Astrocyte (in vitro differentiated cells and primary cell): ENCODE data around the gene MAN1A1. TPM values are rescaled to one million over a fixed set of nuclear protein-coding genes. Genes with fewer than 3 reads are reported as not detected.

Source experiments
- DNase-seq: peaks from one replicate; pipeline ENCODE4 v3.0.0-alpha.2; 2010; ENCODE audit warnings: low read depth
- FAIRE-seq: peaks from 2 replicates; lab custom pipeline; 2011; peaks lifted over from hg19 to GRCh38; lab: Jason Lieb, UNC
- H2AFZ ChIP-seq: 2 replicates; pipeline ENCODE4 v1.6.0; 2012; ENCODE audit warnings: low read depth, low read length, inconsistent platforms
- H3K27ac ChIP-seq: 2 replicates; pipeline ENCODE4 v1.5.1; 2011; ENCODE audit warnings: low read depth, low read length, inconsistent platforms
- H3K27me3 ChIP-seq: 2 replicates; pipeline ENCODE4 v1.6.0; 2011; ENCODE audit warnings: low read length, inconsistent platforms; ENCODE audit not compliant: insufficient read depth
- H3K36me3 ChIP-seq: 2 replicates; pipeline ENCODE4 v1.5.1; 2011; ENCODE audit warnings: low read length, inconsistent platforms; ENCODE audit not compliant: insufficient read depth
- H3K4me1 ChIP-seq: 2 replicates; pipeline ENCODE4 v1.5.1; 2011; ENCODE audit warnings: low read length, inconsistent platforms; ENCODE audit not compliant: insufficient read depth
- H3K4me2 ChIP-seq: 2 replicates; pipeline ENCODE4 v1.6.0; 2012; ENCODE audit warnings: low read length, inconsistent platforms
- H3K4me3 ChIP-seq: 2 replicates; pipeline ENCODE4 v1.5.1; 2011; ENCODE audit warnings: low read depth, mild to moderate bottlenecking, low read length, inconsistent platforms; ENCODE audit not compliant: insufficient read depth
- H3K79me2 ChIP-seq: 2 replicates; pipeline ENCODE4 v1.6.0; 2012; ENCODE audit warnings: mild to moderate bottlenecking, low read length, inconsistent platforms; ENCODE audit not compliant: insufficient read depth
- H3K9ac ChIP-seq: 2 replicates; pipeline ENCODE4 v1.6.0; 2012; ENCODE audit warnings: mild to moderate bottlenecking, low read length, inconsistent platforms
- H3K9me3 ChIP-seq: 2 replicates; pipeline ENCODE4 v1.5.1; 2012; ENCODE audit warnings: low read depth, mild to moderate bottlenecking, low read length, inconsistent platforms; ENCODE audit not compliant: insufficient read depth
- H4K20me1 ChIP-seq: 2 replicates; pipeline ENCODE4 v1.6.0; 2012; ENCODE audit warnings: low read length, inconsistent platforms; ENCODE audit not compliant: insufficient read depth
- H3K27ac Mint-ChIP-seq: one replicate; pipeline ENCODE4 v1.8.0; 2021; ENCODE audit warnings: mild to moderate bottlenecking, mixed read lengths; ENCODE audit not compliant: unreplicated experiment
- H3K27me3 Mint-ChIP-seq: one replicate; pipeline ENCODE4 v1.8.0; 2021; ENCODE audit warnings: low read depth, mixed read lengths; ENCODE audit not compliant: unreplicated experiment
- H3K36me3 Mint-ChIP-seq: one replicate; pipeline ENCODE4 v1.8.0; 2021; ENCODE audit warnings: low read depth, mixed read lengths; ENCODE audit not compliant: unreplicated experiment
- H3K4me1 Mint-ChIP-seq: one replicate; pipeline ENCODE4 v1.8.0; 2021; ENCODE audit warnings: low read depth, mixed read lengths; ENCODE audit not compliant: unreplicated experiment
- H3K4me3 Mint-ChIP-seq: one replicate; pipeline ENCODE4 v1.8.0; 2021; ENCODE audit warnings: mild to moderate bottlenecking, moderate library complexity, mixed read lengths; ENCODE audit not compliant: unreplicated experiment
- H3K9me3 Mint-ChIP-seq: one replicate; pipeline ENCODE4 v1.8.0; 2021; ENCODE audit warnings: mild to moderate bottlenecking, mixed read lengths; ENCODE audit not compliant: unreplicated experiment
- EZH2 ChIP-seq: IDR thresholded peaks from 2 replicates; pipeline ENCODE4 v1.6.1; 2012; ENCODE audit warnings: mild to moderate bottlenecking, low read length, inconsistent platforms; ENCODE audit not compliant: insufficient read depth
- total RNA-seq: library from RNA; stranded (reverse); gene quantifications from 2 replicates; pipeline ENCODE4 v1.2.1, GENCODE V29; 2021
- TF ChIP-seq, protein P1 (sequence below): IDR thresholded peaks from 2 replicates; pipeline ENCODE4 v1.5.1; 2011; ENCODE audit warnings: low read depth, mild to moderate bottlenecking, inconsistent platforms, low read length, moderate library complexity; ENCODE audit not compliant: insufficient read depth

The MAN1A1 gene
- total RNA-seq, 1 donor from 2014 or later, result 11.7 TPM

DNA sequence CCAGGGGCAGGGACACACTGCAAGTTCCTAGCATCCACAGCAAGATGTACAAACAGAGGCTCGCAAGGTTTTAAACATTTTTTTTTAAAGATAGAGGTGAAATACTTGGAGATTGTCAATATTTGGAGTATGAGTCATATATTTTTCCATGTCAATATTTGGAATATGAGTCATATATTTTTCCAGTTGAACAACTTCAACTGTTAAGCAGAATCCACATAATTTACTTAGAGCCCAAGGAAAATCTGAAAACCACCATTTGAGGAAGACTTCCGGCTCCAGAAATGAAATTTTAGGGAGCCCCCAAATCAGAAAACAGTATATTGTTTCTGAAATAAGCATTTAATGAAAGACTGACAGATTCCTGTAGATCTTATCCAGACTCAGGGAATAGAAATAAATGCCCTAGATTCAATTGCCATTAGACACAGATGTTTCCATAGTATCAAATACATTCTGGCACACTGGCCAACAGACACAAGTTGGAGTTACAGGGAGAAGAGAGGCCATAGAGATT, 219.5 kb downstream of the MAN1A1 start:
- Histone ChIP-seq H3K4me1 (peaks cover 14% of the 10 kb centered on the region), H3K79me2 (no peaks in the 10 kb centered on the region), H3K9me3 (no peaks in the 10 kb centered on the region), H3K4me3 (no peak overlapping the region), H3K27me3 (no peaks in the 10 kb centered on the region), H3K36me3 (no peaks in the 10 kb centered on the region), H2AFZ (no peak overlapping the region), H3K4me2 (peak overlapping the region; percentile 76), H3K9ac (peak overlapping the region; percentile 63), H4K20me1 (no peaks in the 10 kb centered on the region), H3K27ac (peak overlapping the region; percentile 74)
- TF ChIP-seq, protein P1, sequence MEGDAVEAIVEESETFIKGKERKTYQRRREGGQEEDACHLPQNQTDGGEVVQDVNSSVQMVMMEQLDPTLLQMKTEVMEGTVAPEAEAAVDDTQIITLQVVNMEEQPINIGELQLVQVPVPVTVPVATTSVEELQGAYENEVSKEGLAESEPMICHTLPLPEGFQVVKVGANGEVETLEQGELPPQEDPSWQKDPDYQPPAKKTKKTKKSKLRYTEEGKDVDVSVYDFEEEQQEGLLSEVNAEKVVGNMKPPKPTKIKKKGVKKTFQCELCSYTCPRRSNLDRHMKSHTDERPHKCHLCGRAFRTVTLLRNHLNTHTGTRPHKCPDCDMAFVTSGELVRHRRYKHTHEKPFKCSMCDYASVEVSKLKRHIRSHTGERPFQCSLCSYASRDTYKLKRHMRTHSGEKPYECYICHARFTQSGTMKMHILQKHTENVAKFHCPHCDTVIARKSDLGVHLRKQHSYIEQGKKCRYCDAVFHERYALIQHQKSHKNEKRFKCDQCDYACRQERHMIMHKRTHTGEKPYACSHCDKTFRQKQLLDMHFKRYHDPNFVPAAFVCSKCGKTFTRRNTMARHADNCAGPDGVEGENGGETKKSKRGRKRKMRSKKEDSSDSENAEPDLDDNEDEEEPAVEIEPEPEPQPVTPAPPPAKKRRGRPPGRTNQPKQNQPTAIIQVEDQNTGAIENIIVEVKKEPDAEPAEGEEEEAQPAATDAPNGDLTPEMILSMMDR, result no peak
- no peak for TF ChIP-seq EZH2
- peaks cover 9% of the 10 kb centered on the region for H3K4me1 Mint-ChIP-seq
- peaks cover 1% of the 10 kb centered on the region for H3K9me3 Mint-ChIP-seq
- H3K4me3 Mint-ChIP-seq, result no peak overlapping the region
- peak overlapping the region; percentile 4 for H3K27ac Mint-ChIP-seq
- FAIRE-seq (no peak), DNase-seq (peak; percentile 74)
- H3K36me3 Mint-ChIP-seq, result no peaks in the 10 kb centered on the region
- H3K27me3 Mint-ChIP-seq, result no peaks in the 10 kb centered on the region

- H3K27ac Mint-ChIP-seq, result peak overlapping the region; percentile 90
- Histone ChIP-seq H3K4me3 (no peak overlapping the region), H3K79me2 (no peaks in the 10 kb centered on the region), H3K4me2 (peak overlapping the region; percentile 76), H3K9me3 (no peaks in the 10 kb centered on the region), H3K9ac (peak overlapping the region; percentile 63), H2AFZ (no peak overlapping the region), H3K4me1 (peaks cover 14% of the 10 kb centered on the region), H3K27me3 (no peaks in the 10 kb centered on the region), H3K27ac (peak overlapping the region; percentile 74), H4K20me1 (no peaks in the 10 kb centered on the region), H3K36me3 (no peaks in the 10 kb centered on the region)
- FAIRE-seq (no peak), DNase-seq (peak; percentile 56)
- TF ChIP-seq, protein P1, result peak; percentile 94
- TF ChIP-seq EZH2, result no peak
- peaks cover 1% of the 10 kb centered on the region for H3K9me3 Mint-ChIP-seq
- no peak overlapping the region for H3K4me3 Mint-ChIP-seq
- H3K27me3 Mint-ChIP-seq, result no peaks in the 10 kb centered on the region
- H3K4me1 Mint-ChIP-seq, result peaks cover 9% of the 10 kb centered on the region
- H3K36me3 Mint-ChIP-seq, result no peaks in the 10 kb centered on the region
These were observed 220.2 kb downstream of the MAN1A1 start for GRCh38 chr6:119129148-119129967.
